Stimulated activated CD4-positive, alpha-beta T cell treated with anti-CD3 and anti-CD28 coated beads, TNF-alpha, amount 100 ng/mL, for 4 hours (primary cell): ENCODE data around the gene IMMP2L.
"Not testable (repeated sequence)": the region's sequence is repeated elsewhere in the genome, so short reads cannot be mapped to it uniquely, and the experiment has no call there.

ENCODE experiments used
- DNase-seq, 3 experiments: peaks; one replicate each; pipeline ENCODE4 v3.0.0-alpha.2; 2020; ENCODE audit warnings: low read depth in 3 of 3

Gene IMMP2L

DNA sequence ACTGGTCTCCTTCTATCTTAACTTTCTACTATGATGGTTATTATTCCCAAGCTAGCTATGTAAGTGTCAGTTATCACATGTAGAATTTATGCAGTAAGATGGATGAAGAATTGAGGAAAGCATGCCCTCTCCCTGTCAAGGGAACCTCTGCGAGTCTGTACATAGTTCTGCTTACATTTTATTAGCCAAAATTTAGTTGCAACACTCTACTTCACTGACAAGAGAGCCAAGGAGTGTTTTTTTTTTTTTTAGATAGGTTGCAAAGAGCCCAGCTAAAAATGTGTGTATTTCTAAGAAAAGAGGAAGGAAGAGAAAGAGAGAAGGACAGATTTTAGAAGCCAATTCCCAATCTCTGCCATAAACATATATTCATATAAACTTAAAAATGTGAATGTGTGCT lies 829.1 kb downstream of the IMMP2L start:
- DNase-seq, result no peak

DNA sequence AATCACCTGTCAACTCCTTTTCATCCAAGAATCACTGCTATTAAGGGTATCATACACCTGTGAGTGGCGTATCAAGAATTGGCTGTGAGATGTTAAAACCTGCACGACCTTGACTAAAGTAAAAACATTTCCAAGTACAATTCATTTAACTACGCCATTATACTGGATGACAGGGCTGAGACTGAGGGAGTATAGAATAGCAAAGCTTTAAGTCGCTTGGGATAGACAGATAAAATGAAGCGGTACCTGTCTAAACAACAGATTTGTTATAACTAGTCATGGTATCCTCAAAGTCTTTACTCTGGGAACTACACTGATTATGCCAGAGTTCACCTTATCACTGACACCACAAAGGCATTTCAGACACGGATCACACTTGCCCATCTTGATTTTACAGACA lies 837.5 kb downstream of the IMMP2L start:
- DNase-seq, result no peak

DNA sequence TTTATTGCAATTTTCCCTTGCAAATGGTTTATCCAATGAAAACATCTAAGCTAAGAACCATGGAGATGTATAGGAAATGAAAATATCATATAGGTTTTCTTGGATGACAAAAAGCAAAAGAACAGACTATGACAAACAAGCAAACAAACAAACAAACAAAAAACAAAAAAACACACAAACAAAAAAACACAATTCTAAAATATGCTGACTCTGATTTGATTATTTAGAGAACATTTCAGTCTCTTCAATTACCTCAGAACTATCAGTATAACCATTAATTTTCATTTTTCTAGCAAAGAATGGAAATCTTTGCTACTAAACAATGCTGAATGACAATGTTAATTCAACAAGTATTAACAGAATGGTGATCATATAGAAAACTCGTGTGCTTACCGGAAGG lies 840.9 kb downstream of the IMMP2L start:
- no peak for DNase-seq

DNA sequence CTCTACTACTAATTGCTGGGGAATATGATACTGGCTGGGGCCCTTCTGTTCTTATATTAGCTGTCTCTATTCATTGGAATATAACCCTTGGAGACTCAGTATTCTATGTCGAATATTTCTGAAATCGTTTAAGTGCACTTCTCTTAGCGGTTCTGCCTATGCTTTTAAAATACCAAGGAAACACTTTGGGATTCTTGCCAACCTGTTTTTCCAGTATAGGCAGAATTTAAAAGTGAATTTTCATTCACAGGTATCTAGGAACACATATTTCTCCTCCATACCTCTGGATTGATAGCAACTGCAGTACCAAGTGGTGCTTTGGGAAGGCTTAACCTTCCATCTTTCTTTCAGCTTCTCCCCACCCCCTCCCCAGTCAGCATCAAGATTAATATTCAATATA lies 841.7 kb downstream of the IMMP2L start:
- DNase-seq, result no peak

DNA sequence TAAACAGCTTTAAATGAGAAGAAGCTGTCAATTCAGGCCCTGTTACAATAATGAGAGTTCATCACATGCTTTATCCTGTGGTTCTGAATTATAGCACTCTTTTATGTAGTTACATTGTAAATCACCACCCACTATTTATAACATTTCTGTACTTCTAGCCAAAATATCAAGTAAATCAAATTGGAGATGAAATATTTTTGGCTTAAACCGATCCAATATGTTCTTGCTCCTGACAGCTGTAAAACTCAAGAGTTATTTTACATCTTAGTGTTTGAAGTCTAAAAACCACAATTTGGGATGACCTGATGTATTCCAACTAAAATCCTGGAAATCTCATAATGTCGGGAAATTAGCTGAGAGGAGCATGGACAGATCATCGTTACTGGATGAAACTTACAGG lies 842.6 kb downstream of the IMMP2L start:
- DNase-seq, result no peak

DNA sequence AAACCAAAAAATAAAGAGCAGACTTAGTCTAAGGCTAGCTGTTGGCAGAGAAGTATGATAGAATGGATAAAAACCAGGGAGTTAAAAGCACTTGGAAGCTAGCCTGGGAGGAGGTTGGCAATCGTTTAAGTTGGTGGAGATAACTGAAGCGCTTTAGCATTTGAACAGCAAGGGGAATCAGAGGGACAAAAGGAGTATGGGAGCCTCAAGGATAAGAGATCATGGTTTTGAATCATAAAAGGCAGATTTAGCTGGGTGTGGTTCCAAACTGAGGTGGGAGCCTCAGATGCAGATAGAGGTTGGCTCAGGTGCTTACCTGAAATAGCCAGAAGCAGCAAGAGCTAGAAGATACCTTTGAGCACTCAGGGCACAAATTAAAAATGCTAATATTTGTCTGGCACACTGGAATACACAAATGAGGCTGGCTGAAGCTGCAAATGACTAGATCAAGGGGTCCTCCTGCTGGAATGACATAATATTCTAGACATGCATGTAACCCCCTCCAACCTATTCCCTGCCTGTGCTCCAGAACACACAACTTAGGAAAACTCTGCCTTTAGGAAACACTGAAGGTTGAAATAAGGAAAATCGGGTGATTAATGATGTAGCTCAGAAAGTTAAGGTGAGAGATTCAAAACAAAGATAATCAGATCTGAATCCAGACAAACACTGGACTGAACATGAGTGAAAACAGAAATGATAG lies 843.6 kb downstream of the IMMP2L start:
- DNase-seq, result no peak

DNA sequence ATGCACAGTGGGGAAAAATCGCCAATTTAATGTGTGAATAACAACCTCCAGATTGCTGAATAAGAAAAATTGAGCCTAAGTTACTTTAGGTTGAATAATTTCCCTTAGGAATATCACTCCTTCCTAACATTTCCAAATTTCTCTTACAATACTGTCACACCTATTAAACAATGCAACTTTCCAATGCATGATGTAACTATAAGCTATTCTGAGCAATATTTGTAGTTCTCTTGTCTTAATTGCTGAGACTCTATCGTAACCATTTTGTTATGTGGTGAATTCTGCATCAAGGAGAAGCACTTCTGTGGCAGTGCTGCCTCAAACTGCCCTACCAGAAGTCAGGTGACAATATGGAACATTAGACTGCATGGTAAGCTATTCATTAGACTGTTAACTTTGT lies 858.1 kb downstream of the IMMP2L start:
- DNase-seq, result no peak

DNA sequence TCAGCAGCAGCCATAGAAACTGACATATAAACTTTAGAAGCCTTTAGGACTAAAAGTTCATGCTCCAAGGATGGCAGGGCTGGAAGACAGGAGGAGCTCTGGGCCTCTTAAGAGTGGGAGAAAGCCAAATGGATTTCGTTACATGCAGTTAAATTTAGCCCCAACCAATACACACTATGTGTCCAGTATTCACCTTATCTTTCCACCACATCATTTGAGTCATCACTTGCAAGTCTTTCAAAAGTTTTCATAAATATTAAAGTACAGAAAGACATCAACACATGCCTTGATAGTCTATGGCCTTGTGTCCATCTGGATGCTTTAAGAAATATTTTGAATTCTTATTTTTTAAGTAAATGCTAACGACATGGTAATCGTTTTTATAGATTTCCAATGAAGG lies 863.7 kb downstream of the IMMP2L start:
- no peak for DNase-seq

DNA sequence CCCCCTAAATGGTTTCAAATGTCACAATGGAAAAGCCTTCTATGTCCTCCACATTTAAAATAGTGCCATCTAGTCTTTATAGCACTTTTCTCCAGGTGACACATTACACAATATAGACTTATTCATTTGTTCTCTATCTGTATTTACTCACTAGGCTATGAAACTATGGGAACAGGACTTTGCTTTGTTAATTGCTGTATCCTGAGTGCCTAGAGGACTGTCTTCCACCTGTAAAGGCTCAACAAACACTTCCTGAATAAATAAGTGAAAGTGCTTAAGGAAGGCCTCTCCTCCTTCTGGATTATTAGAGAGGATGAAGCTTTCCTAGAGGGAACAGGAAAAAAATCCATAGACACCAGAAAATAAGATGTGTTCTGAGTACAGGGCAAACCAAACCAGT lies 868.9 kb downstream of the IMMP2L start:
- DNase-seq, result no peak

DNA sequence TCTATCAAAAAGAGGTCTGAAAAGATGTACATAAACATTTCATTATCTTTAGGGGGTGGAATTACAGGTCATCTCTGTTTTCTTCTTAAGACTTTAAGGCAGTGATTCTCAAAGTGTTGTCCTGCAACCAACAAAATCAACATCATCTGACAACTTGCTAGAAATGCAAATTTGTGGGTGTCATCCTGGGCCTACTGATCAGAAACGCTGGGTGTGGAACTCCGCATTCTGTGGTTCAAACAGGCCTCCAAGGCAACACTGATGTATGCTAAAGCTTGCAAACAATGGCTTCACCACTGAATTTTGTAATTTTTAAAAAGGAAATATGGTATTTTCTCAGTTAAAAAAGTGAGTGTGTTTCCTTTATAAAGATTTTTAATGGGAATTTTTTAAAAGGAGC lies 873.4 kb downstream of the IMMP2L start:
- DNase-seq, result no peak

DNA sequence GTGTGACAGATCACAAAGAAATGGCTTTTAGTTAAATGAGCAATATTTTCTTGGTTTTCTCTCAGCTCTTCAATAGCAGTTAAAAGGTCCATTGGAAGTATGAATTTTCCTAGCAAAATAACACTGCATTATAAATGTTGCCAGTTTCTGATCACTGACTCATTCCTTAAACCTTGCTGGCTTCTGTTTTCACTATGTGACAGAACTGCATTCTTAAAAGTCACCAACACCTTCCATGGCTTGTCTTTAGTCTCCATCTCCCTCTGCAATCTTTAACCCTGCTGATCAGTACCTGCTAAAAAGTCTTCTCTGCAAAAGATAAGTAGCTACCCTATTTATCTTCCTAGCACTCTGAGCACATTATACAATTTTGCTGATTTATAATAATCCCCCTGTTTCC lies 876.4 kb downstream of the IMMP2L start:
- no peak for DNase-seq

DNA sequence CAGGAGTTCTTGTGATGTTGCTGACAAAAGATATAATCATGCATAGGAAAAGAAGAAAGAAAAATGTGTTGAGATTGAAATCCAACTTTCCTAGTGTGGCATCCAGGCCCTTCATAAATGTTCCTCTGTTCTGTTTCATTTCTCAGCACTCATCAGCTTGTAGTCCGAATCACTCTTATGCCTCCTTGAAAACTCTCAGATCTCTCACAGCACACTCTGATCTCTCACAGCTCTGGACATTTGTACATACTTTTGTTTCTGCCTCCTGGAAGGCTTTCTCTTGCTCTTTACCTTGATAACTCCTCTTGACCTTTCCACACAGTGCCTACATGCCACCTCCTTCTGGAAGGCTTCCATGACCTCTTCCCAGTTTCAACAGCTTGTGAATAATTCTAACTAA lies 880.4 kb downstream of the IMMP2L start:
- DNase-seq, result no peak

DNA sequence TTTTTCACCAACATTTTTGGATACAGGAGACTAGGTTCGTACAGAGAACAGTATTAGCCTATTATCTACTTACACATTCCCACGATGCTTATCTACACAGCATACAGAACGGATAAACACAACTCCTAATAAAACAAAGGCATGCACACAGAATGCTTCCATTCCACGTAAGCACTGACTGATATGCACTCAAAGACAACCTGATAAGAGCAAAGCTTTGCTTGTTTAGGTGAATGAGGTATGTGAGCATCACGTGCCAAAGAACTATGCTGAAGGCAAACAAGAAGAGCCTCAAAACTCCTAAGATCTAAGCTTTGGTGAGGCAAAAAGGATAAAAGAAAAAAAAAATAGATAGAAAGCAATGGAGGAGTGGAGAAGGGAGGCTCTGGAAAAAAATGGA lies 884.9 kb downstream of the IMMP2L start:
- no peak for DNase-seq

DNA sequence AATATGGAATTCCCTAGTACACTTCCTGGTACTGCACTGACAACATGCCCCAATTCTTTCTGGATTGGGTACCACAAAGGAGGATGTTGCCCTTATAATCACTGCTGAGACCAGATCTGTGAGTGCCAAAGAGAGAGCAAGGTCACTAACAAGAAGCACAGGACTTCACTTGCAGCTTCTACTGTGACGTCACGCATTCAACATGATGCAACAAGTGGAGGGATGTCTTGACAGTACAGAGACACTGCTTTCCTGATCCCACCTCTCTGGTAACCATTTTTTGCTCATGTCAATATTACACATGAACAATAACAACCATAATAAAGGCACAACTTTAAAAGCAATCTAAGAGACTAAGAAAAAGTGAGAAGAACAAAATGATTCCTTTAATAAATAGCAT lies 885.5 kb downstream of the IMMP2L start:
- DNase-seq, result no peak

DNA sequence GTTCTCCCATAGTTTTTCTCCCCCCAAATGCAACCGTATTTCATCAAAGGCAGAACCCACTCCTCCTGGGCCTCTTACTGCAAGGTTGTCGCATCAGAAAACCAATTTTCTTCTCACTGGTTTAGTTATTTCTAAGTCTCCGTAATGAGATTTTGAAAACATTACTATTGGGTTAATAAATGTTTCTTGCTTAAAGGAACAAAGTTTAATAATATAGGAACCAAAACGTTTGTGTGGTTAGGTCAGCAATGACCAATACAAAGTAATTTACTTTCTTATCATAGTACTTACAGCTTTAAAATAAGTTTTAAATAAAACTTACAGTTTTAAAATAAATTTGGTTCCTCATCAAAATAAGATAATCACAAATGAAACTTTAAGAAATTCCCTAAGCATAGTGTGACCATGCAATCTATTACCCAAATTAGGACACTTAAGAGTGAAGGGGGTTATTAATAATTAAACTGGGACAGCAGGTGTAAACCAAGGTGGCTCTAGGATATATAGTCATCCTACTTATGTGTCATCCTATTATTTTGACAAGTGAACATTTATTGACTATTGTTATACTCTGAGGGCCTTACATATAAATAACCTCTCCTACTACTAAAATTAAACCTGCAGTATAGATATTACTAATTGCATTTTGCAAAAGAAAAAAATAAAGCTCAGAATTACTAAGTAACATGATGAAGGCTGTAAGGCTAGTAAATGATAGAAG lies 886.7 kb downstream of the IMMP2L start:
- DNase-seq, result no peak

DNA sequence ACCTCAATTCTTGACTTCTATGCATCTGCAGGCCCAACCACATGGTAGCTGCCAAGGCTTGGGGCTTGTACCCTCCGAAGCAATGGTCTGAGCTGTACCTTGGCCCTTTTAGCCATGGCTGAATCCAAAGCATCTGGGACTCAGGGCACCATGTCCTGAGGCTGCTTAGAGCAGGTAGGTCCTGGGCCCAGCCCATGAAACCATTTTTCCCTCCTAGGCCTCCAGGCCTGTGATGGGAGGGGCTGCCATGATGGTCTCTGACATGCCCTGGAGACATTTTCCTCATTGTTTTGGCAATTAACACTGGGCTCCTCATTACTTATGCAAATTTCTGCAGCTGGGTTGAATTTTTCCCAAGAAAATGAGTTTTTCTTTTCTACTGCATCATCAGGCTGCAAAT lies 889.1 kb downstream of the IMMP2L start:
- no peak for DNase-seq

DNA sequence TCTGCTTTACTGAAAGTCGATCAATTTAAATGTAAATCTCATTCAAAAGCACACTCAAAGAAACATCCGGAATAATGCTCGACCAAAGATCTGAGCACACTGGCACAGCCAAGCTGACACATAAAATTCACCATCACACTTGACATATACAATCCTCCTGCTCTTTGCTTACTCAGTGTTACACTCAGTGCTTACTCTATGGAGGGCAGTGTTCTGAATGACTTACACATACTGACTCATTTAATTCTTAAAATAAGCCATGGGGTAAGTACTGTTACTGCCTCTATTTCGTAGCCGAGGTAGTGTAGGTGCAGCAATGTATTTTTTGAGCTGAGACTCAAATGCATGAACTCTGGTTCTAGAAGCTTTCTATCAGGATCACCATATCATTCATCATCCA lies 892.9 kb downstream of the IMMP2L start:
- DNase-seq, result no peak

DNA sequence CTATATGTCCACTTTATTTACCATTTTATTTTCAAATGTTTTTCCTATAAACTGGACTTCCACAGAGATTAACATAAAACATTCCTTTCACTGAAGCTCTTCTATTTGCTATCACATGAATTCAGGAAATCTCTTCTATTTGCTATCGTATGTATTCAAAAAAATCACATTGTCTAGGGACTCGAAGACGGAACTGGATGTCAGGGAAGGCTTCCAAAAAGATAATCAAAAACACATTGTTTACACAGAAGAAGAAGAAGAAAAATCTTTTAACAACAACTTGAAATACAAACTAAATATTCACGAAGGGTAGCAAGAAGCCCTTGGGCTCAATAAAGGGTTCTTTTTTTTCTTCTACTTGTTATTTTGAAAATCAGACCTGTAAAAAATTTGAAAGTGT lies 897.5 kb downstream of the IMMP2L start:
- DNase-seq, result no peak

DNA sequence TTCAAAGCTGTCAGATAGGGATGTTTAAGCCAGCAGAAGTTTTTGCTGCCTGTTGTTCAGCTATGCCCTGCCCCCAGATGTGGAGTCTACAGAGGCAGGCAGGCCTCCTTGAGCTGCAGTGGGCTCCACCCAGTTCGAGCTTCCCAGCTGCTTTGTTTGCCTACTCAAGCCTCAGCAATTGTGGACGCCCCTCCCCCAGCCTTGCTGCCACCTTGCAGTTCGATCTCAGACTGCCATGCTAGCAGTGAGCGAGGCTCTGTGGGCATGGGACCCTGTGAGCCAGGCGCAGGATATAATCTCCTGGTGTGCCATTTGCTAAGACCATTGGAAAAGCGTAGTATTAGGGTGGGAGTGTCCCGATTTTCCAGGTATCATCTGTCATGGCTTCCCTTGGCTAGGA lies 901.7 kb downstream of the IMMP2L start:
- DNase-seq, result not testable (repeated sequence)

DNA sequence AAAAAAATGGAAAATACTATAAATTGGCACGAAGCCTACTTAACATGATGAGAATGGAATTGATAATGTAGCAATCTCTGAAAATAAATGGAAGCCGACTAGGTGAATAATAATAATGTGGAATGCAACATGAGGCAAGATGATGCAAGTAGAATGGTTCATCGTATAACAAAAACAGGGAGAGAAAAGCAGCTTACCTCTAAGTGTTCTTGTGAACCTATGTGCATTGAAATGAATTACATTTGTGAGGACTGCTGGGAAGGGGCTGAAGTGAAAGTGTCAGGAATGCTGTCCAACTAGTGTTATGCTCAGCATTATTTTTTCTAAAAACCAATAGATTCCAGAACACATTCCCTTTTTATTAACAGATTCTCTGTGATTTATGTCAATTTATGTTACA lies 912.0 kb downstream of the IMMP2L start:
- no peak for DNase-seq

DNA sequence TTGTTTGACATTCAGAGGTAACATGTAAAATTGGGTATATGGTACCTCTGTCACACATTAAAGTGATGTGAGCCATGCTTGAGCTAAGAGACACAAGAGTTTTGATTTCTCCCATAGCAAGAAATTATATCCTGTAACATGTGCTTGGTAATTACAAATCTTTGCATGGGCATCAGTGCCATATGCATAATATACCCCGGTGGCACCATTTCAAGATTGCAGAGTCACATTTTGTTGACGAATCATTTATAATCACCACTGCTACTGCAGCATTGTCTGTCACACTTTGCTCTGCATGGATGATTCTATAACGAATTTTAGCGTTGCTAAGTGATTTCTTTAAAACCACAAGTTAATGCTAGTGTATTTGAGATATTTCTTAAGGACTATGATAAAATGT lies 915.0 kb downstream of the IMMP2L start:
- no peak for DNase-seq

DNA sequence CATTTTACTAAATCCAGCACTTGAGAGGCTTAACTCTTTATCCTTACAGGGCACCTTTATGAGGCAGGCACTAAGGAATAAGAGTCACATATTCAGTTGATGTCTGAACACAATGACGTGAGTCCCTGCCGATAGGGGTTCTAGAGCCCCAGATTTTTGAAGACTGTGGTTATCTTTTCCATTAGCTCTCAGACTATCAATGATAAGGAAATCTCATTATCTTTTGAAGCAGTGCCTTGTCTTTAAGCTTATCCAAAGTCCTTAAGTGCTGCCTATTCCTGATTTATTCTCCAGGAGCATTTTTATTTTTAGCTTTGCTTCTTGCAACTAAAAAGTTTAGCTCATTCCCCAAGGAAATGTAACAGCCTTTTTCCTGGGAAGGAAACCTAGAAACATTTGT lies 915.5 kb downstream of the IMMP2L start:
- DNase-seq, result no peak

DNA sequence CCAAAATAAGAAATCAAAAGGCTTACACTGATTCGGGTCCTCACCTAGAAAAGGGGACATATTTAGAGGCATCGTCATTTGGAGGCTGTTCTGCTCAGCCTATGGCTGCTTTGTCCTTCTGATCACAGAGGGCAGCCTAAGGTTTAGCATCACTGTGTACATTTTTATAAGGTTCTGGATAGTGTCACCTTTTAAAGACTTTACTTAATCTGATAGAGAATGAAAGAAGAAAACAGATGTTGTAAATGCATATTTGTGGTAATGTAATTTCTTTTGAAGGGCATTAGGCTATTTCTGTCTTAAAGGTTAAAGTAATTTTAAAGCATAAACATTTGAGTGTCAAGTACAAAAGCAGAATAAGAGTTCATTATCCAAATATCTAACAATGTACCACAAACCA lies 916.7 kb downstream of the IMMP2L start:
- DNase-seq, result no peak

DNA sequence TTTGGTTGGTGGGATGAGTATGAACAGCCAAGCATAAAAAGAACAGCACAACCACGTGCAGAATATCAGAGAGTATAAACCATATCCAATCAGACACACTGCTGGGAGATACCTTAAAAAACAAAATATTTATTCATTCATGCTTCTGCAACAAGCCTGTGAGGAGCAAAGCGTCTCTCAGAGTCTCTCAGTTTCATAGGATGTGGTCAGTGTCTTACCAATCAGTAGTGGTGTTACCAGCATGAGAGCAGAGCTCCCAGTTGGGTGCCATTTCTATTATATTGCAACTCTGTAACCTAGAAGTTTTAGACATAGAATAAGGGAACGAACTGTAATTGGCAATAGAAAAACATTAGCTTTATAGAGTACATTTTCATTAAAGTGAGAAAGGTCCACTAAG lies 917.2 kb downstream of the IMMP2L start:
- no peak for DNase-seq
